ENCODE measurements around the gene HEXA. TPM values are rescaled to one million over a fixed set of nuclear protein-coding genes. Genes with fewer than 3 reads are reported as not detected.

The HEXA gene
- total RNA-seq, 1 donor from 2014 or later = 23.8 TPM

Other genes starting within 250 kb of the HEXA start
- 0.49 TPM for gene GRAMD2A, start 178.2 kb downstream of the HEXA start, total RNA-seq
- gene PKM, start 144.8 kb downstream of the HEXA start, total RNA-seq = 253 TPM
- 60.2 TPM for gene PARP6, start 103.5 kb downstream of the HEXA start, total RNA-seq
- gene CELF6, start 55.9 kb downstream of the HEXA start, total RNA-seq = 10.3 TPM
- not detected for gene TMEM202, start 22.3 kb upstream of the HEXA start, total RNA-seq
- gene ARIH1, start 98.3 kb upstream of the HEXA start, total RNA-seq = 35.2 TPM

All from temporal lobe (tissue), 1 donor.